ENCODE measurements around the gene YPEL3.

Gene YPEL3

GRCh38 chr16:30090610-30091331 is 5.2 kb downstream of the YPEL3 start:
- no peak for DNase-seq (ENCODE audit: low read depth in 2 of 2)

- no peak for DNase-seq (ENCODE audit: low read depth in 2 of 2)
Measured at GRCh38 chr16:30088832-30089624, 7.0 kb downstream of the YPEL3 start.

GRCh38 chr16:30088237-30088831 is 7.7 kb downstream of the YPEL3 start:
- DNase-seq (ENCODE audit: low read depth in 2 of 2) = no peak

GRCh38 chr16:30087181-30087898 is 8.7 kb downstream of the YPEL3 start:
- DNase-seq (ENCODE audit: low read depth in 2 of 2) = no peak

- no peak for DNase-seq (ENCODE audit: low read depth in 2 of 2)
Measured at GRCh38 chr16:30086291-30087140, 9.5 kb downstream of the YPEL3 start.

- no peak for DNase-seq (ENCODE audit: low read depth in 2 of 2)
Measured at GRCh38 chr16:30085820-30086219, 10.2 kb downstream of the YPEL3 start.

- DNase-seq (ENCODE audit: low read depth in 2 of 2) = no peak
Measured at GRCh38 chr16:30085247-30085646, 10.8 kb downstream of the YPEL3 start.

GRCh38 chr16:30084816-30085159 is 11.2 kb downstream of the YPEL3 start:
- DNase-seq (ENCODE audit: low read depth in 2 of 2) = no peak

- DNase-seq (ENCODE audit: low read depth in 2 of 2) = no peak
Measured at GRCh38 chr16:30084096-30084815, 11.8 kb downstream of the YPEL3 start.

- DNase-seq (ENCODE audit: low read depth in 2 of 2) = no peak
Measured at GRCh38 chr16:30083216-30084055, 12.6 kb downstream of the YPEL3 start.

GRCh38 chr16:30082545-30083090 is 13.4 kb downstream of the YPEL3 start:
- no peak for DNase-seq (ENCODE audit: low read depth in 2 of 2)

- DNase-seq (ENCODE audit: low read depth in 2 of 2) = no peak
Measured at GRCh38 chr16:30079480-30079879, 16.5 kb downstream of the YPEL3 start.

GRCh38 chr16:30078744-30079143 is 17.3 kb downstream of the YPEL3 start:
- DNase-seq (ENCODE audit: low read depth in 2 of 2) = no peak

- DNase-seq (ENCODE audit: low read depth in 2 of 2) = no peak
Measured at GRCh38 chr16:30077656-30078055, 18.4 kb downstream of the YPEL3 start.

- DNase-seq (ENCODE audit: low read depth in 2 of 2) = no peak
Measured at GRCh38 chr16:30076276-30076791, 19.7 kb downstream of the YPEL3 start.

GRCh38 chr16:30075503-30076275 is 20.3 kb downstream of the YPEL3 start, which contains the start of gene PPP4C:
Gene PPP4C, plus strand, starts transcription at chr16:30075994. Its CDS starts 384 bp downstream, at chr16:30076378.
- peak; percentile 77 to 91 for DNase-seq (ENCODE audit: low read depth in 2 of 2)

GRCh38 chr16:30070490-30070889 is 25.5 kb downstream of the YPEL3 start:
- no peak for DNase-seq (ENCODE audit: low read depth in 2 of 2)
